Neural cell (in vitro differentiated cells): ENCODE results near the gene FARP1. TPM values are rescaled to one million over a fixed set of nuclear protein-coding genes. Genes with fewer than 3 reads are reported as not detected.

Experiments
- H2AFZ ChIP-seq: fragments of 200-600, 300-800 bp; sonication (generic), shearing (Covaris generic); 2 replicates; pipeline ENCODE4 v1.6.0; 2014; ENCODE audit warnings: low read depth, mild to moderate bottlenecking, antibody characterized with exemption, low read length, moderate library complexity
- H3F3A ChIP-seq: fragments of 200-600 bp; shearing (Covaris generic); 2 replicates; pipeline ENCODE4 v1.6.1; 2016; ENCODE audit warnings: mild to moderate bottlenecking, moderate library complexity, mixed read lengths, antibody characterized with exemption, low read length; ENCODE audit not compliant: insufficient read depth, poor library complexity, severe bottlenecking
- H3K27ac ChIP-seq: fragments of 200-600, 300-800 bp; sonication (generic), shearing (Covaris generic); 2 replicates; pipeline ENCODE4 v1.5.1; 2014; ENCODE audit warnings: mild to moderate bottlenecking, low read length, moderate library complexity
- H3K27me3 ChIP-seq: fragments of 300-800, 200-600 bp; sonication (generic), shearing (Covaris generic); 2 replicates; pipeline ENCODE4 v1.6.0; 2014; ENCODE audit warnings: mild to moderate bottlenecking, low read depth, low read length, moderate library complexity; ENCODE audit not compliant: insufficient read depth
- H3K36me3 ChIP-seq: fragments of 300-800, 200-600 bp; sonication (generic), shearing (Covaris generic); 2 replicates; pipeline ENCODE4 v1.5.1; 2014; ENCODE audit warnings: mild to moderate bottlenecking, antibody characterized with exemption, low read length, moderate library complexity; ENCODE audit not compliant: insufficient read depth
- H3K4me2 ChIP-seq: fragments of 300-800, 200-600 bp; sonication (generic), shearing (Covaris generic); 2 replicates; pipeline ENCODE4 v1.6.0; 2014; ENCODE audit warnings: mild to moderate bottlenecking, low read length
- H3K4me3 ChIP-seq: fragments of 300-800, 200-600 bp; sonication (generic), shearing (Covaris generic); 2 replicates; pipeline ENCODE4 v1.5.1; 2014; ENCODE audit warnings: mild to moderate bottlenecking, low read length, moderate library complexity
- H3K79me2 ChIP-seq: fragments of 200-600 bp; shearing (Covaris generic); replicated peaks from 2 replicates; pipeline ENCODE4 v1.6.0; 2014; ENCODE audit warnings: mild to moderate bottlenecking, low read length, moderate library complexity; ENCODE audit not compliant: insufficient read depth
- H3K9ac ChIP-seq: fragments of 300-800, 200-600 bp; sonication (generic), shearing (Covaris generic); 2 replicates; pipeline ENCODE4 v1.6.1; 2016; ENCODE audit warnings: mild to moderate bottlenecking, low read length, mixed read lengths
- H3K9me2 ChIP-seq: fragments of 200-600 bp; shearing (Covaris generic); 2 replicates; pipeline ENCODE4 v1.6.1; 2016; ENCODE audit warnings: mild to moderate bottlenecking, low read length, mixed read lengths; ENCODE audit not compliant: insufficient read depth
- H3K9me3 ChIP-seq: fragments of 200-600, 300-800 bp; sonication (generic), shearing (Covaris generic); 2 replicates; pipeline ENCODE4 v1.6.1; 2016; ENCODE audit warnings: mild to moderate bottlenecking, mixed run types, low read length, moderate library complexity, mixed read lengths
- H4K20me1 ChIP-seq: fragments of 200-600 bp; shearing (Covaris generic); 2 replicates; pipeline ENCODE4 v1.6.1; 2016; ENCODE audit warnings: mild to moderate bottlenecking, mixed run types; ENCODE audit not compliant: insufficient read depth
- CTCF ChIP-seq: fragments of 450-650 bp; IDR thresholded peaks from 2 replicates; pipeline ENCODE4 v1.5.1; 2014; ENCODE audit warnings: antibody characterized with exemption, mild to moderate bottlenecking, moderate library complexity; ENCODE audit not compliant: poor library complexity, severe bottlenecking
- EP300 ChIP-seq: fragments of 450-650 bp; conservative IDR thresholded peaks from 2 replicates; pipeline ENCODE4 v1.6.1; 2014; ENCODE audit warnings: antibody characterized with exemption, mild to moderate bottlenecking, moderate library complexity; ENCODE audit not compliant: poor library complexity, severe bottlenecking
- EZH2 ChIP-seq: fragments of 200-600, 300-800 bp; shearing (Covaris generic), sonication (generic); IDR thresholded peaks from 2 replicates; pipeline ENCODE4 v1.6.1; 2014; ENCODE audit warnings: antibody characterized with exemption, low read length, borderline replicate concordance, mild to moderate bottlenecking; ENCODE audit not compliant: insufficient read depth, poor library complexity, severe bottlenecking
- MXI1 ChIP-seq: fragments of 450-650 bp; conservative IDR thresholded peaks from 2 replicates; pipeline ENCODE4 v1.6.1; 2014; ENCODE audit warnings: antibody characterized with exemption, mild to moderate bottlenecking; ENCODE audit not compliant: poor library complexity, severe bottlenecking
- POLR2AphosphoS5 ChIP-seq: IDR thresholded peaks from 2 replicates; pipeline ENCODE4 v1.6.1; 2012
- RAD21 ChIP-seq: fragments of 450-650 bp; conservative IDR thresholded peaks from 2 replicates; pipeline ENCODE4 v1.6.1; 2014; ENCODE audit warnings: antibody characterized with exemption, mild to moderate bottlenecking, moderate library complexity
- REST ChIP-seq: IDR thresholded peaks from 2 replicates; pipeline ENCODE4 v1.6.1; 2012; ENCODE audit warnings: borderline replicate concordance
- SMC3 ChIP-seq: fragments of 450-650 bp; conservative IDR thresholded peaks from 2 replicates; pipeline ENCODE4 v1.6.1; 2014; ENCODE audit warnings: antibody characterized with exemption, mild to moderate bottlenecking, moderate library complexity; ENCODE audit not compliant: poor library complexity
- TAF1 ChIP-seq: IDR thresholded peaks from 2 replicates; pipeline ENCODE4 v1.6.1; 2012; ENCODE audit warnings: low read depth
- polyA plus RNA-seq: library from polyadenylated mRNA; depleted of rRNA; stranded (reverse); fragments of >200 nt; gene quantifications from 2 replicates; pipeline ENCODE4 v1.2.3, GENCODE V29; 2014
- small RNA-seq, 3 experiments: library from RNA; depleted of rRNA; stranded (forward); fragments of <200 nt; gene quantifications; one replicate each; pipeline ENCODE3, GENCODE V24; 2012

Gene FARP1
- polyA plus RNA-seq, 1 donor from 2014 or later = 19.7 TPM

- no peak overlapping the region for H3K9ac ChIP-seq
- H3F3A ChIP-seq = no peaks in the 10 kb centered on the region
- H3K4me2 ChIP-seq = no peak overlapping the region
- no peaks in the 10 kb centered on the region for H3K27me3 ChIP-seq
- no peak overlapping the region for H2AFZ ChIP-seq
- H3K36me3 ChIP-seq = no peaks in the 10 kb centered on the region
- H3K4me3 ChIP-seq = no peak overlapping the region
- TF ChIP-seq CTCF = no peak
- no peak for TF ChIP-seq RAD21
- TF ChIP-seq EZH2 = no peak
- no peak for TF ChIP-seq SMC3
- TF ChIP-seq MXI1 = no peak
- no peak for TF ChIP-seq EP300
- TF ChIP-seq TAF1 = no peak
- no peak for TF ChIP-seq REST
- no peak for TF ChIP-seq POLR2AphosphoS5
- no peak overlapping the region for H3K27ac ChIP-seq
- no peaks in the 10 kb centered on the region for H3K9me2 ChIP-seq
- no peaks in the 10 kb centered on the region for H3K9me3 ChIP-seq
- no peaks in the 10 kb centered on the region for H4K20me1 ChIP-seq
- H3K79me2 ChIP-seq = peaks cover under 1% of the 10 kb centered on the region
These were observed 361.6 kb downstream of the FARP1 start for GRCh38 chr13:98504371-98504963.

Small RNAs within 50 kb of the gene (small RNA-seq; reads per million reads assigned to genes)
- gene MIR3170 = 0 to 0.77 (median 0) reads per million in 3 experiments

Other genes with a start within 250 kb of the FARP1 start
- 74.7 and 83.4 TPM in 2 replicates for gene IPO5, start 189.4 kb upstream of the FARP1 start, polyA plus RNA-seq
- gene RNF113B, start 34.2 kb downstream of the FARP1 start, polyA plus RNA-seq = not detected in 2 replicates